Fibroblast of the aortic adventitia (primary cell): ENCODE results near the gene GRIK4. TPM values are rescaled to one million over a fixed set of nuclear protein-coding genes. Genes with fewer than 3 reads are reported as not detected.

Experiments used
- DNase-seq: peaks from one replicate; pipeline ENCODE4 v3.0.0-alpha.2; 2010; ENCODE audit warnings: low read depth
- H3K4me3 ChIP-seq: 2 replicates; pipeline ENCODE4 v1.5.1; 2011; ENCODE audit warnings: low read depth, mild to moderate bottlenecking, control low read depth, low read length, moderate library complexity
- total RNA-seq: library from RNA; depleted of rRNA; stranded (reverse); fragments of >200 nt; gene quantifications from 2 replicates; pipeline ENCODE4 v1.2.3, GENCODE V29; 2012; ENCODE audit warnings: low replicate concordance
- TF ChIP-seq, protein P1 (sequence below): IDR thresholded peaks from 2 replicates; pipeline ENCODE4 v1.5.1; 2011; ENCODE audit warnings: mild to moderate bottlenecking, low read length, control low read depth, inconsistent platforms; ENCODE audit not compliant: insufficient read depth

Gene GRIK4
- total RNA-seq, 1 donor, result not detected

GRCh38 chr11:120839201-120839600 lies 327.7 kb downstream of the GRIK4 start:
- H3K4me3 ChIP-seq, result no peak overlapping the region
- TF ChIP-seq, protein P1, sequence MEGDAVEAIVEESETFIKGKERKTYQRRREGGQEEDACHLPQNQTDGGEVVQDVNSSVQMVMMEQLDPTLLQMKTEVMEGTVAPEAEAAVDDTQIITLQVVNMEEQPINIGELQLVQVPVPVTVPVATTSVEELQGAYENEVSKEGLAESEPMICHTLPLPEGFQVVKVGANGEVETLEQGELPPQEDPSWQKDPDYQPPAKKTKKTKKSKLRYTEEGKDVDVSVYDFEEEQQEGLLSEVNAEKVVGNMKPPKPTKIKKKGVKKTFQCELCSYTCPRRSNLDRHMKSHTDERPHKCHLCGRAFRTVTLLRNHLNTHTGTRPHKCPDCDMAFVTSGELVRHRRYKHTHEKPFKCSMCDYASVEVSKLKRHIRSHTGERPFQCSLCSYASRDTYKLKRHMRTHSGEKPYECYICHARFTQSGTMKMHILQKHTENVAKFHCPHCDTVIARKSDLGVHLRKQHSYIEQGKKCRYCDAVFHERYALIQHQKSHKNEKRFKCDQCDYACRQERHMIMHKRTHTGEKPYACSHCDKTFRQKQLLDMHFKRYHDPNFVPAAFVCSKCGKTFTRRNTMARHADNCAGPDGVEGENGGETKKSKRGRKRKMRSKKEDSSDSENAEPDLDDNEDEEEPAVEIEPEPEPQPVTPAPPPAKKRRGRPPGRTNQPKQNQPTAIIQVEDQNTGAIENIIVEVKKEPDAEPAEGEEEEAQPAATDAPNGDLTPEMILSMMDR, result no peak
- no peak for DNase-seq

DNA sequence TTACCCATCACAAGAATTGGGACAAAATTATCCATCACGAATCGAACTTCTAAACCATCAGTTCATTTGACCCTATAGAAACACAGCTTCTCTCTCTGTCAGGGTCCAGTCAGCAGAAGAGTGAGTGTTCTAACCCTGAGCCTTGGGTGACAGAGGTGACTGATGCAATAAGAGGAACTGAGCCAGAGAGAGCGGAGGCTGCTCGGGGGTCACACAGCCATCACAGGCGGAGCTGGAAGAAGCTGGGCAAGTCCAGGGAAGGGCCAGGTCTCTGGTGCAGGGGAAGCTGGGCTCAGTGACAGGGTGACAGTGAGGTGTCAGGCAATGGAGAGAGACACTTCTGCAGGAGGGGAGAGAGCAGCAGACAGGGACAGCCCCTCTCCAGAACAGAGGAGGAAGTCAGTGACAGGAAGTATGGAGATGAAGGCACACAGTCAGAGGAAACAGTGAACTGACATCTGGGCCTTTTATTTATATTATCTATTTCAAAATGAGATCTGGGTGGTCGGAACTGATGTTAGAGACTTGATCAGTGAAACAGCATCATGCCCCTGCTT lies 328.4 kb downstream of the GRIK4 start:
- TF ChIP-seq, protein P1, result no peak
- no peak for DNase-seq
- H3K4me3 ChIP-seq, result no peak overlapping the region

DNA sequence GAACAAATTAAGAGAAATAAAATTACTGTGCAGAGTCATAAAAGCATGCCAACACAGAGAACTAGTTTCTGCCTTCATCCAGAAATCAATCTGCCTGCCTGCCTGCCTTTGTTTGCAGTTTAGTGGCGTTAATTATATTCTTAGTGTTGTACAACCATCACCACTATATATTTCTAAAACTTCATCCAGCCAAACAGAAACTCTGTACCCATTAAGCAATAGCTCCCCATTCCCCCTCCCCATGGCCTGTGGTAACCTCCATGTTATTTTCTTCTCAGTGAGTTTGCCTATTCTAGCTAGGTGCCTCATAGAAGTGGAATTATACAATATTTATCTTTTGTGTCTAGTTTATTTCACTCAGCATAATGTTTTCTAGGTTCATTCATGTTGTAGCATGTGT lies 329.1 kb downstream of the GRIK4 start:
- no peak overlapping the region for H3K4me3 ChIP-seq
- TF ChIP-seq, protein P1, result no peak
- DNase-seq, result no peak

GRCh38 chr11:120841074-120841473 lies 329.5 kb downstream of the GRIK4 start:
- H3K4me3 ChIP-seq, result no peak overlapping the region
- no peak for DNase-seq
- TF ChIP-seq, protein P1, result no peak

- no peak overlapping the region for H3K4me3 ChIP-seq
- TF ChIP-seq, protein P1, result no peak
- no peak for DNase-seq
These were observed 330.6 kb downstream of the GRIK4 start for GRCh38 chr11:120842195-120842594.

- TF ChIP-seq, protein P1, result no peak
- H3K4me3 ChIP-seq, result no peak overlapping the region
- DNase-seq, result no peak
These were observed 341.9 kb downstream of the GRIK4 start for GRCh38 chr11:120853435-120853834.

DNA sequence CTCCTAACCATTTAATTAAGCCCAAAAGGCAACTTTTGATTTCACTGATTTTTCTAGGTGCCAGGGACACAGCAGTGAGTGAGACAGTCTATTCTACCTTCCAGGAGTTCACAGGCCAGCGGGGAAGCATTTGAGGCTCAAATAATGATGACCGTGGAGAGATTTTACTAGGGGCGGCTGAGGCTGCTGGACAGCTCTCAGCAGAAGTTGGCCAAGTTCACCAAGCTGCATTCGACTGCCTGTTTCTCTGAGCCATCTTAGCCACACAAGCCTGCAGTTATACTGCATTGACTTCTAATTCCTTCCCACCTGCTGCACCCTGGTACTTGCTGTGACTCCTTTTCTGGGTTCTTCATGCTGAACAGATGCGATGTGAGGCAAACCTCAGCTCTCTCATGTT lies 343.4 kb downstream of the GRIK4 start:
- peak; percentile 6 for DNase-seq
- H3K4me3 ChIP-seq, result no peak overlapping the region
- TF ChIP-seq, protein P1, result no peak
